Body of pancreas (tissue), 4 donors: ENCODE measurements around the gene GLIS1.

ENCODE experiments used
- CTCF ChIP-seq, 7 experiments: fragments of 450-650 bp in 4 of 7; fragments of 200-600 bp in 3 of 7; sonication (generic) in 3 of 7; IDR thresholded peaks; one replicate each; pipeline ENCODE4 v1.5.1; 2016 to 2019; ENCODE audit warnings: antibody characterized with exemption in 7 of 7
- POLR2A ChIP-seq, 3 donors: fragments of 450-650 bp; IDR thresholded peaks; one replicate each; pipeline ENCODE4 v1.6.1; 2016; ENCODE audit warnings: antibody characterized with exemption in 3 of 3, mild to moderate bottlenecking in 2 of 3

- TF ChIP-seq CTCF (IDR thresholded peaks at IDR 0.05) (no peak), POLR2A (IDR thresholded peaks at IDR 0.05) (no peak)
Measured at GRCh38 chr1:53763911-53764310, 24.9 kb upstream of the GLIS1 start.
